H1 (cell line): ENCODE data around the gene SH3PXD2A. TPM values are rescaled to one million over a fixed set of nuclear protein-coding genes. Genes with fewer than 3 reads are reported as not detected.

ENCODE experiments used
- CTCF ChIA-PET: fragments of 300-600 bp; sonication (Branson Sonifier 250); formaldehyde crosslinking; loops from one replicate; lab custom pipeline; 2021; ENCODE audit not compliant: partially characterized antibody; lab: Charles Lee
- POLR2A ChIA-PET: fragments of 300-600 bp; sonication (Branson Sonifier 250); formaldehyde crosslinking; loops from one replicate; lab custom pipeline; 2021; ENCODE audit warnings: inconsistent platforms; ENCODE audit not compliant: partially characterized antibody; lab: Charles Lee
- DNase-seq, 2 experiments: peaks; one replicate each; pipeline versions ENCODE4 v3.0.0 to v3.0.0-alpha.2; 2010 to 2022; ENCODE audit warnings: low spot score in 2 of 2, low read depth in 1 of 2, mixed read lengths in 1 of 2
- FAIRE-seq: peaks from 2 replicates; lab custom pipeline; 2011; peaks lifted over from hg19 to GRCh38; lab: Jason Lieb, UNC
- H2AFZ ChIP-seq: 2 replicates; pipeline ENCODE4 v1.8.1; 2012; ENCODE audit warnings: low read length, inconsistent platforms
- H2AK5ac ChIP-seq: 2 replicates; pipeline ENCODE4 v1.6.1; 2013; ENCODE audit warnings: low read depth, low read length
- H2BK120ac ChIP-seq: replicated peaks from 2 replicates; pipeline ENCODE3; 2013; ENCODE audit warnings: low read depth, low read length, inconsistent platforms
- H2BK12ac ChIP-seq: 2 replicates; pipeline ENCODE4 v1.6.1; 2013; ENCODE audit warnings: low read depth, low read length
- H2BK15ac ChIP-seq: 2 replicates; pipeline ENCODE4 v1.6.1; 2013; ENCODE audit warnings: low read length
- H2BK20ac ChIP-seq: 2 replicates; pipeline ENCODE4 v1.6.1; 2013; ENCODE audit warnings: low read length
- H2BK5ac ChIP-seq: 2 replicates; pipeline ENCODE4 v1.6.1; 2013; ENCODE audit warnings: low read depth, low read length
- H3K14ac ChIP-seq: 2 replicates; pipeline ENCODE4 v1.6.1; 2013; ENCODE audit warnings: inconsistent platforms; ENCODE audit not compliant: insufficient read length
- H3K18ac ChIP-seq: 2 replicates; pipeline ENCODE4 v1.6.1; 2013; ENCODE audit warnings: low read length; ENCODE audit errors: extremely low read depth
- H3K23ac ChIP-seq: 2 replicates; pipeline ENCODE4 v1.6.1; 2013; ENCODE audit warnings: inconsistent platforms; ENCODE audit not compliant: insufficient read length
- H3K23me2 ChIP-seq: 2 replicates; pipeline ENCODE4 v1.6.1; 2013; ENCODE audit warnings: low read depth, low read length
- H3K27ac ChIP-seq: 2 replicates; pipeline ENCODE4 v1.6.1; 2011; ENCODE audit warnings: low read depth, low read length, inconsistent platforms
- H3K27me3 ChIP-seq, 4 experiments: replicated peaks in 1 of 4; 1 replicate in 1 of 4; 2 replicates in 3 of 4; pipeline versions ENCODE4 v1.6.1 to v1.8.1; 2011 to 2013; ENCODE audit warnings: low read length in 3 of 4, mild to moderate bottlenecking in 3 of 4, inconsistent platforms in 2 of 4, mixed read lengths in 2 of 4, moderate library complexity in 1 of 4; ENCODE audit not compliant: control insufficient read depth in 3 of 4, insufficient read depth in 3 of 4; ENCODE audit errors: extremely low read depth in 1 of 4
- H3K36me3 ChIP-seq, 4 experiments: 2 replicates each; pipeline versions ENCODE4 v1.6.1 to v1.8.1; 2011 to 2013; ENCODE audit warnings: mild to moderate bottlenecking in 4 of 4, low read length in 3 of 4, moderate library complexity in 2 of 4, control low read depth in 1 of 4, inconsistent platforms in 1 of 4; ENCODE audit not compliant: insufficient read depth in 4 of 4, control insufficient read depth in 2 of 4
- H3K4ac ChIP-seq: replicated peaks from 2 replicates; pipeline ENCODE3; 2013; ENCODE audit warnings: low read length, low read depth, mixed read lengths, inconsistent platforms; ENCODE audit not compliant: insufficient read length
- H3K4me1 ChIP-seq, 4 experiments: replicated peaks in 1 of 4; 1 replicate in 1 of 4; 2 replicates in 3 of 4; pipeline versions ENCODE4 v1.6.1 to v1.8.1; 2011 to 2013; ENCODE audit warnings: low read length in 3 of 4, inconsistent platforms in 2 of 4, mixed read lengths in 1 of 4; ENCODE audit not compliant: insufficient read depth in 4 of 4, control insufficient read depth in 3 of 4
- H3K4me2 ChIP-seq, 2 experiments: 2 replicates each; pipeline versions ENCODE4 v1.6.1 to v1.8.1; 2011 to 2013; ENCODE audit warnings: low read depth in 2 of 2, low read length in 2 of 2, control low read depth in 1 of 2, inconsistent platforms in 1 of 2, mild to moderate bottlenecking in 1 of 2; ENCODE audit not compliant: insufficient read depth in 1 of 2
- H3K4me3 ChIP-seq, 4 experiments: fragments of 200-600, 300-600 bp in 1 of 4; sonication (generic), shearing (Covaris generic), sonication (Bioruptor Twin) in 1 of 4; 2 replicates each; pipeline versions ENCODE4 v1.5.1 to v1.8.1; 2011 to 2016; ENCODE audit warnings: low read length in 4 of 4, low read depth in 3 of 4, control low read depth in 2 of 4, inconsistent platforms in 2 of 4, mild to moderate bottlenecking in 2 of 4, mixed read lengths in 1 of 4, moderate library complexity in 1 of 4; ENCODE audit not compliant: insufficient read depth in 2 of 4; ENCODE audit errors: extremely low read depth in 1 of 4
- H3K56ac ChIP-seq: replicated peaks from 2 replicates; pipeline ENCODE3; 2013; ENCODE audit warnings: low read depth, mild to moderate bottlenecking, mixed read lengths, low read length, inconsistent platforms; ENCODE audit not compliant: insufficient read length
- H3K79me1 ChIP-seq: 2 replicates; pipeline ENCODE4 v1.6.1; 2013; ENCODE audit warnings: low read depth, low read length, control low read depth
- H3K79me2 ChIP-seq, 2 experiments: 2 replicates each; pipeline versions ENCODE4 v1.6.1 to v1.8.1; 2012 to 2013; ENCODE audit warnings: low read length in 2 of 2, mild to moderate bottlenecking in 2 of 2, inconsistent platforms in 1 of 2; ENCODE audit not compliant: insufficient read depth in 2 of 2, control insufficient read depth in 1 of 2
- H3K9ac ChIP-seq, 4 experiments: replicated peaks in 1 of 4; 1 replicate in 1 of 4; 2 replicates in 3 of 4; pipeline versions ENCODE4 v1.6.1 to v1.8.1; 2011 to 2013; ENCODE audit warnings: low read depth in 3 of 4, low read length in 3 of 4, control low read depth in 2 of 4, mild to moderate bottlenecking in 2 of 4, moderate library complexity in 2 of 4, inconsistent platforms in 1 of 4; ENCODE audit errors: extremely low read depth in 1 of 4
- H3K9me3 ChIP-seq, 2 experiments: 2 replicates each; pipeline versions ENCODE4 v1.6.1 to v1.8.1; 2012 to 2013; ENCODE audit warnings: mild to moderate bottlenecking in 2 of 2, moderate library complexity in 2 of 2, control low read depth in 1 of 2, inconsistent platforms in 1 of 2, low read depth in 1 of 2, low read length in 1 of 2, mixed read lengths in 1 of 2; ENCODE audit not compliant: insufficient read depth in 2 of 2
- H4K20me1 ChIP-seq, 2 experiments: replicated peaks in 1 of 2; 2 replicates each; pipeline versions ENCODE3 to v1.8.1; 2011 to 2013; ENCODE audit warnings: inconsistent platforms in 2 of 2, low read length in 2 of 2, mild to moderate bottlenecking in 1 of 2; ENCODE audit not compliant: insufficient read depth in 2 of 2, control insufficient read depth in 1 of 2
- H4K5ac ChIP-seq: 2 replicates; pipeline ENCODE4 v1.6.1; 2013; ENCODE audit warnings: low read length, low read depth, mixed read lengths, inconsistent platforms; ENCODE audit not compliant: insufficient read length
- H4K8ac ChIP-seq: 2 replicates; pipeline ENCODE4 v1.8.0; 2013; ENCODE audit warnings: mild to moderate bottlenecking, moderate library complexity, low read length, inconsistent platforms; ENCODE audit not compliant: insufficient read depth; ENCODE audit errors: extremely low read depth
- H4K91ac ChIP-seq: replicated peaks from 2 replicates; pipeline ENCODE3; 2013; ENCODE audit warnings: low read length, mixed read lengths, inconsistent platforms; ENCODE audit not compliant: insufficient read length
- BACH1 ChIP-seq: IDR thresholded peaks from 2 replicates; pipeline ENCODE4 v1.6.1; 2012; ENCODE audit warnings: low read length, improper control_type of control experiment
- BCL11A ChIP-seq, 2 experiments: IDR thresholded peaks; one replicate each; pipeline ENCODE4 v1.6.1; 2011; ENCODE audit warnings: low read depth in 2 of 2, low read length in 2 of 2, mild to moderate bottlenecking in 2 of 2
- CTCF ChIP-seq, 3 experiments: IDR thresholded peaks; 1 replicate in 2 of 3; 2 replicates in 1 of 3; pipeline versions ENCODE4 v1.5.1 to v1.6.1; 2011; ENCODE audit warnings: low read length in 3 of 3, mild to moderate bottlenecking in 3 of 3, inconsistent platforms in 2 of 3, low read depth in 1 of 3, moderate library complexity in 1 of 3; ENCODE audit not compliant: insufficient read depth in 1 of 3; ENCODE audit errors: control extremely low read depth in 1 of 3
- MAFK ChIP-seq: IDR thresholded peaks from 2 replicates; pipeline ENCODE4 v1.6.1; 2012; ENCODE audit warnings: low read depth, mild to moderate bottlenecking, improper control_type of control experiment, low read length
- SUZ12 ChIP-seq: fragments of 200-600 bp; sonication (generic); IDR thresholded peaks from 2 replicates; pipeline ENCODE4 v1.6.1; 2012; ENCODE audit warnings: mild to moderate bottlenecking, inconsistent platforms, low read length, moderate library complexity, mixed read lengths
- WGBS, 2 experiments: shearing (Covaris generic) in 1 of 2; methylation state at CpG; one replicate each; pipeline versions ENCODE4 v1.1.6 to v1.1.7; 2013 to 2015; ENCODE audit warnings: low lambda C conversion rate in 2 of 2, mixed read lengths in 2 of 2, inconsistent platforms in 1 of 2, low coverage in 1 of 2, missing lambda C conversion rate in 1 of 2; ENCODE audit not compliant: insufficient replicate concordance in 2 of 2, insufficient coverage in 1 of 2, insufficient read length in 1 of 2; ENCODE audit errors: extremely low coverage in 1 of 2, missing lambda C conversion rate in 1 of 2; 5-methylcytosine and 5-hydroxymethylcytosine counted together
- polyA plus RNA-seq, 7 experiments: library from polyadenylated mRNA; depleted of rRNA in 3 of 7; stranded (reverse) in 5 of 7; unstranded in 2 of 7; fragments of >200 nt in 5 of 7; fragments of 200-250 nt in 2 of 7; gene quantifications; 1 replicate in 5 of 7; 2 replicates in 1 of 7; 4 replicates in 1 of 7; pipeline versions ENCODE4 v1.2.1 to v1.2.3, GENCODE V29; 2011 to 2013; ENCODE audit warnings: missing spikeins in 2 of 7, mixed read lengths in 2 of 7
- total RNA-seq: library from RNA; stranded (reverse); fragmentation: NEBNext Ultra II Directional; extraction: Animal tissue kit (Norgen Biotek cat#: 25700); gene quantifications from 2 replicates; pipeline ENCODE4 v1.2.1, GENCODE V29; 2021

The SH3PXD2A gene
- total and polyA plus RNA-seq, 2 of the 8 experiments (the other 6 are each of a cell fraction or from before 2014, with no cell fraction given) = 5.4 to 16.3 TPM

GRCh38 chr10:103843045-103843444 lies 12.3 kb downstream of the SH3PXD2A start:
- CTCF ChIA-PET = interaction anchor here (0.8 to 2.9 kb wide), 6 partner anchors 12 to 106 kb away, joined by 3 to 14 read pairs (median 4); partner anchors contain the start of gene SH3PXD2A
- no peak overlapping the region for H2BK120ac ChIP-seq
- no peak overlapping the region for H4K5ac ChIP-seq
- no peak overlapping the region for H3K4me3 ChIP-seq
- no peak overlapping the region for H3K14ac ChIP-seq
- POLR2A ChIA-PET = interaction anchor here (1.4 kb wide), 1 partner anchor 12 kb away, joined by 6 read pairs; the partner anchor contains the start of gene SH3PXD2A
- no peak overlapping the region for H2BK20ac ChIP-seq
- H3K56ac ChIP-seq = no peak overlapping the region
- H3K23ac ChIP-seq = no peak overlapping the region
- no peaks in the 10 kb centered on the region for H3K36me3 ChIP-seq
- H3K79me2 ChIP-seq = no peaks in the 10 kb centered on the region
- no peak overlapping the region for H2AFZ ChIP-seq
- no peak for FAIRE-seq
- no peaks in the 10 kb centered on the region for H3K9me3 ChIP-seq
- H3K23me2 ChIP-seq = no peaks in the 10 kb centered on the region
- H3K4ac ChIP-seq = no peak overlapping the region
- H3K4me1 ChIP-seq = peaks cover 15 to 25% (median 18%) of the 10 kb centered on the region in 4 experiments
- H4K91ac ChIP-seq = no peak overlapping the region
- no peak overlapping the region for H2AK5ac ChIP-seq
- no peak overlapping the region for H2BK5ac ChIP-seq
- no peaks in the 10 kb centered on the region for H4K20me1 ChIP-seq
- no peak for DNase-seq
- H3K18ac ChIP-seq = no peak overlapping the region
- WGBS, 2 experiments = 95% methylated on average over 3 of the region's 3 CpGs; no CpG with 5 or more reads in 1 of the 2 experiments
- H3K27ac ChIP-seq = no peak overlapping the region
- no peaks in the 10 kb centered on the region for H3K79me1 ChIP-seq
- peak overlapping the region; percentile 46; the same call in 1 of the 2 replicates for H2BK15ac ChIP-seq
- H4K8ac ChIP-seq = no peak overlapping the region
- no peak overlapping the region for H2BK12ac ChIP-seq
- no peak overlapping the region for H3K9ac ChIP-seq
- H3K4me2 ChIP-seq = no peak overlapping the region
- no peaks in the 10 kb centered on the region for H3K27me3 ChIP-seq
- TF ChIP-seq SUZ12 = no peak
- no peak for TF ChIP-seq CTCF (IDR thresholded peaks at IDR 0.05; ENCODE audit: control extremely low read depth in 1 of 3, insufficient read depth in 1 of 3, low read depth in 1 of 3, low read length in 3 of 3)
- TF ChIP-seq BACH1 = no peak
- no peak for TF ChIP-seq MAFK
- no peak for TF ChIP-seq BCL11A (IDR thresholded peaks at IDR 0.05; ENCODE audit: low read depth in 2 of 2, low read length in 2 of 2)
